Measurements from ENCODE around the gene PWWP2B. TPM values are rescaled to one million over a fixed set of nuclear protein-coding genes. Genes with fewer than 3 reads are reported as not detected.
"Not testable (repeated sequence)": the region's sequence is repeated elsewhere in the genome, so short reads cannot be mapped to it uniquely, and the experiment has no call there.

The PWWP2B gene
- total RNA-seq, 1 donor from 2014 or later = 24.2 TPM

DNA sequence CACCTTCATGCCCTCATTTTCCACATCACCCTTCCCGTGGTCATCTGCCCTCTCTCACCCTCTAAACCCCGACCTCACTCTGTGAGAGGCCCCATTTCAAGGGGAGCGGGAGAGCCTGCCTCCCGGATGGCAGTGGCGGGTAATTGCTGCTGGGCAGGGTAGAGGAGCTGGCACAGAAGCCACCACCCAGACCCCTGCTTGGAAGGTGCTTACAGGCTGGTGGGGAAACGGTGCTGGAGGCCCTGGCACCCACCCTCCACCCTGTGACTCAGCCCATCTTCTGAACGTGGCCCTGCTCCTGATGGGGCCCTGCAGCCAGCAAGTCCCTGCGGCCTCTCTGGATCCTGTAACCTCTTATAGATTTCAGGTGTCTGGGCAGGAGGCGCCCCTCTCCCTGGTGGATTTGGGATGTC is 10.6 kb upstream of the PWWP2B start:
- DNase-seq (ENCODE audit: low spot score in 2 of 2, unreplicated experiment in 2 of 2) = peak in 1 of 2 experiments; percentile 13
- TF ChIP-seq, protein P1, sequence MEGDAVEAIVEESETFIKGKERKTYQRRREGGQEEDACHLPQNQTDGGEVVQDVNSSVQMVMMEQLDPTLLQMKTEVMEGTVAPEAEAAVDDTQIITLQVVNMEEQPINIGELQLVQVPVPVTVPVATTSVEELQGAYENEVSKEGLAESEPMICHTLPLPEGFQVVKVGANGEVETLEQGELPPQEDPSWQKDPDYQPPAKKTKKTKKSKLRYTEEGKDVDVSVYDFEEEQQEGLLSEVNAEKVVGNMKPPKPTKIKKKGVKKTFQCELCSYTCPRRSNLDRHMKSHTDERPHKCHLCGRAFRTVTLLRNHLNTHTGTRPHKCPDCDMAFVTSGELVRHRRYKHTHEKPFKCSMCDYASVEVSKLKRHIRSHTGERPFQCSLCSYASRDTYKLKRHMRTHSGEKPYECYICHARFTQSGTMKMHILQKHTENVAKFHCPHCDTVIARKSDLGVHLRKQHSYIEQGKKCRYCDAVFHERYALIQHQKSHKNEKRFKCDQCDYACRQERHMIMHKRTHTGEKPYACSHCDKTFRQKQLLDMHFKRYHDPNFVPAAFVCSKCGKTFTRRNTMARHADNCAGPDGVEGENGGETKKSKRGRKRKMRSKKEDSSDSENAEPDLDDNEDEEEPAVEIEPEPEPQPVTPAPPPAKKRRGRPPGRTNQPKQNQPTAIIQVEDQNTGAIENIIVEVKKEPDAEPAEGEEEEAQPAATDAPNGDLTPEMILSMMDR (IDR thresholded peaks at IDR 0.05; ENCODE audit: unreplicated experiment) = no peak
- no peak overlapping the region for H3K4me3 Mint-ChIP-seq
- peaks cover 9% of the 10 kb centered on the region for H3K9me3 Mint-ChIP-seq
- no peaks in the 10 kb centered on the region for H3K27me3 Mint-ChIP-seq (ENCODE audit: low read depth)
- H3K4me1 Mint-ChIP-seq = peaks cover 35% of the 10 kb centered on the region
- no peak overlapping the region for H3K27ac Mint-ChIP-seq
- H3K36me3 Mint-ChIP-seq = peaks cover 3% of the 10 kb centered on the region

DNA sequence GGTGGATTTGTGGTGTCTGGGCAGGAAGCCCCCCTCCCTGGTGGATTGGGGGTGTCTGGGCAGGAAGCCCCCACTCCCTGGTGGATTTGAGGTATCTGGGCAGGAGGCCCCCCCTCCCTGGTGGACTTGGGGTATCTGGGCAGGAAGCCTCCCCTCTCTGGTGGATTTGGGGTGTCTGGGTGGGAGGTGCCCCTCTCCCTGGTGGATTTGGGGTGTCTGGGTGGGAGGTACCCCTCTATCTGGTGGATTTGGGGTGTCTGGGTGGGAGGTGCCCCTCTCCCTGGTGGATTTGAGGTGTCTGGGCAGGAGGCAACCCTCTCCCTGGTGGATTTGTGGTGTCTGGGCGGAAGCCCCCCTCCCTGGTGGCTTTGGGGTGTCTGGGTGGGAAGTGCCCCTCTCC is 10.1 kb upstream of the PWWP2B start:
- not testable (repeated sequence) for H3K27me3 Mint-ChIP-seq (ENCODE audit: low read depth); H3K4me3 Mint-ChIP-seq; DNase-seq (ENCODE audit: low spot score in 2 of 2, unreplicated experiment in 2 of 2); H3K27ac Mint-ChIP-seq; H3K36me3 Mint-ChIP-seq; H3K9me3 Mint-ChIP-seq
- H3K4me1 Mint-ChIP-seq = peaks cover 35% of the 10 kb centered on the region

DNA sequence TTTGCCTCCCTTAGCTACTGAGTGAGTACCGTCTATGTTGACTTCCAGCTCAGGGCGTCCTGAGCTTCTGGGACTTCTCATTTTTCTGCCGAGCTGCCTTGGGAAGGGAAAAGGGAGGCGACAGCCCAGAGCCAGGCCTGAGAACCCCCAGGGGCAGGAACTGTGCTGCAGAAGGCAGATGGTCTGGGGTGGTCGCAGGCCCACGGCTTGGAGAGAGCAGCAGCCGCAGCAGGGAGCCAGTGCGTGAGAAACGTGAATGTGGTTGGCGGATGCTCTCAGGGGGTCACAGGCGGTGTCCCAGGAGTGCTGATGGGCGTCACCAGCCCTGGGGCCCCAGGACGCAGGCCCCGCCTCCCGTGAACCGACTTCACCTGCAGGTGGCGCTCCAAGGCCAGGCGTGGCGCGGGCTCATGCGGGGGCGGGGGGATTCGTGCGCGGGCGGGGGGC is 9.2 kb upstream of the PWWP2B start:
- DNase-seq (ENCODE audit: low spot score in 2 of 2, unreplicated experiment in 2 of 2) = peak; percentile 75 to 90
- H3K4me3 Mint-ChIP-seq = peak overlapping the region; percentile 63
- TF ChIP-seq, protein P1 (IDR thresholded peaks at IDR 0.05; ENCODE audit: unreplicated experiment) = peak; percentile 68
- peak overlapping the region; percentile 93 for H3K27ac Mint-ChIP-seq
- H3K27me3 Mint-ChIP-seq (ENCODE audit: low read depth) = no peaks in the 10 kb centered on the region
- H3K4me1 Mint-ChIP-seq = peaks cover 35% of the 10 kb centered on the region
- peaks cover 9% of the 10 kb centered on the region for H3K9me3 Mint-ChIP-seq
- H3K36me3 Mint-ChIP-seq = no peaks in the 10 kb centered on the region

DNA sequence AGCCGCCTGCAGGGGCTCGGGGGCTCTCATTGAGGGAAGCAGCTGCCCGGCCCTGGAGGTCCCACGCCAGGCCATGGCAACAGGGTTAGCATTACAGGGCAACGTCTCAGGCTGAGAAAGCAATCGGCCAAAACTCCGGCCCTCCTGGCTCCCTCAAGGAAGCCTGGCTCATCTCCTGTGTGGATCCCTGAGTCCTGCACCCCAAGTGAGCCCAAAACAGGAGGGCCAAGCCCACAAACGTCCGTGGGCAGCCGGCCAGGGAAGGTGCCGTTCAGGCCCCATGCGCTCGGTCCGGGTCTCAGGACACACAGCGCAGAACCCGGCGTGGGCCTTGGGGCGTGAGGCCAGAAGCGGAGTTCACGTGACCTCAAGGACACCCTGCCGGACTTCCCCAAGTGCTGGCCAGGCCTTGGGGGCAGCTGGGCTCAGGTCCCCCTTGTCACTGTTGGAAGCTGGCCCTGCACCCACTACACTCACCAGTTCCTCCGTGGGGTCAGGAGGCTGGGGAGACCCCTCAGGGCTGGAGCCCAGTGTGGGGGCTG is 8.0 kb upstream of the PWWP2B start:
- no peaks in the 10 kb centered on the region for H3K36me3 Mint-ChIP-seq
- peak in 1 of 2 experiments; percentile 18 for DNase-seq (ENCODE audit: low spot score in 2 of 2, unreplicated experiment in 2 of 2)
- TF ChIP-seq, protein P1 (IDR thresholded peaks at IDR 0.05; ENCODE audit: unreplicated experiment) = no peak
- peaks cover 40% of the 10 kb centered on the region for H3K4me1 Mint-ChIP-seq
- H3K27ac Mint-ChIP-seq = no peak overlapping the region
- peaks cover 9% of the 10 kb centered on the region for H3K9me3 Mint-ChIP-seq
- H3K27me3 Mint-ChIP-seq (ENCODE audit: low read depth) = no peaks in the 10 kb centered on the region
- no peak overlapping the region for H3K4me3 Mint-ChIP-seq

DNA sequence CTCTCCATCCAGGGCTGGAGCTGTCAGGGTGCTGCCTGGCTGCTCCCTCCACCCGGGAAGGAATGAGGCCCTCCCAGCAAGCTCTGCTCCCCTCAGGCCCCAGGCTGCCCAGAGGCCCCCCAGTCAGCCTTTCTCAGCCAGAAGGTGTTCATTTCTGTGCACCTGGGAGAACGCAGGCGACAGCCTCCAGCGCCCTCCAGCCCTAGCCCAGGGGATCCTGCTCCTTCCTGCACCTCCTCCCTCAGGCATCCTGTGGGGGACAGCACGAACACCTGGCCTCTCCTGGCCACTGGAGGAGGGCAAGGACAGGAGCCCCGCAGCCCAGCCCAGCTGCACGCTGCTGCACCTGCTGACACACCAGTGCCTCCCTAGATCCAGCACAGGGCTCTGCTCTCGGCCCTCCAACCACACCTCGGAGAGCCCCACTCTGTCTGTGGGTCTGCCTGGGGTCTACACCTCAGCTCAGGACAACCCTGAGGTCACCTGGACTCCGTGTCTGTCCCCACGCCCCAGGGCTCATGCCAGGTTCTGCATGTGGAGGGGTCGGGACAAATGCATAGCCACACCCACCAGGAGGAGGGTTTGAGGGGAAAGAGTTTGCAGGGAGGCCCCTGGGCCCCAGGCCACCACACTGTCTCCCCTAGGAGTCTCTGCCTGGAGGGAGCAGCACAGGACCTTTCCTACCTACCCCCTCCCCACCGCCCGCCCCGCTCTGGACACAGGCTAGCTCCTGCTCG is 7.4 kb upstream of the PWWP2B start:
- Mint-ChIP-seq H3K27ac (no peak overlapping the region), H3K27me3 (ENCODE audit: low read depth) (no peaks in the 10 kb centered on the region), H3K4me3 (no peak overlapping the region), H3K36me3 (no peaks in the 10 kb centered on the region), H3K9me3 (peaks cover 9% of the 10 kb centered on the region), H3K4me1 (peaks cover 35% of the 10 kb centered on the region)
- TF ChIP-seq, protein P1 (IDR thresholded peaks at IDR 0.05; ENCODE audit: unreplicated experiment) = no peak
- peak in 1 of 2 experiments; percentile 18 for DNase-seq (ENCODE audit: low spot score in 2 of 2, unreplicated experiment in 2 of 2)

DNA sequence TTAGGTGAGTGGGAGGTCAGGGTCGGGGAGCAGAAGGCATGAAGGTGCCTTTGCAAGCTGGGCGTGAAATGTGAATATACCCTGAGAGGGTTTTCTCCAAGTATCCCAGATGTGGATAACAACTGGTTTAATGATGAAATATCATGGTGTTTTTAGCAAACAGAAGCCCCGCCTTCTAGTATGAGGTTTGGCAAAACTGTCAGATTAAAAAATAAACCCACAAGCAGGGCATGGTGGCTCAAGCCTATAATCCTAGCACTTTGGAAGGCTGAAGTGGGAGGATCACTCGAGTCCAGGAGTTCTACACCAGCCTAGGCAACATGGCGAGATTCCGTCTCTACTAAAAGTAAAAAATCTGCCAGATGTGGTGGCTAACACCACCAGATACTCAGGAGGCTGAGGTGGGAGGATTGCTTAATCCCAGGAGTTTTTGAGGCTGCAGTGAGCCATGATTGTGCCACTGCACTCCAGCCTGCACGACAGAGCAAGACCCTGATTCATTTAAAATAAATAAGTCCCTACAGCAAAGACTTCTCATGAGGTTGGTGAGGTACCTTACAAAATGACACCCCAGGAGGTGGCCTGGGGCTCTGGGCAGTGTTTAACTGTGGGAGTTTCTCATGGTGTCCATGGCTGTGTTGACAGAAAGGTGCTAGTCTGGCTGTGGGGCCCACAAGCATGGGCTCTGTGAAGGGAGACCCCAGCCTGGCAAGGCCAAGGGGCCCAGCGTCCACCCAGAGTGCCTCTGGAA is 6.7 kb upstream of the PWWP2B start:
- DNase-seq (ENCODE audit: low spot score in 2 of 2, unreplicated experiment in 2 of 2) = no peak
- Mint-ChIP-seq H3K9me3 (peaks cover 9% of the 10 kb centered on the region), H3K27ac (peak overlapping the region; percentile 69), H3K4me3 (no peak overlapping the region), H3K27me3 (ENCODE audit: low read depth) (no peaks in the 10 kb centered on the region), H3K36me3 (no peaks in the 10 kb centered on the region), H3K4me1 (peaks cover 32% of the 10 kb centered on the region)
- TF ChIP-seq, protein P1 (IDR thresholded peaks at IDR 0.05; ENCODE audit: unreplicated experiment) = no peak
